GM12872 (cell line): ENCODE measurements around the gene JMJD1C.

Source experiments
- TF ChIP-seq, protein P1 (sequence below): IDR thresholded peaks from 3 replicates; pipeline ENCODE4 v1.5.1; 2011; ENCODE audit warnings: low read depth, mild to moderate bottlenecking, low read length, moderate library complexity; ENCODE audit not compliant: insufficient read depth

The JMJD1C gene

DNA sequence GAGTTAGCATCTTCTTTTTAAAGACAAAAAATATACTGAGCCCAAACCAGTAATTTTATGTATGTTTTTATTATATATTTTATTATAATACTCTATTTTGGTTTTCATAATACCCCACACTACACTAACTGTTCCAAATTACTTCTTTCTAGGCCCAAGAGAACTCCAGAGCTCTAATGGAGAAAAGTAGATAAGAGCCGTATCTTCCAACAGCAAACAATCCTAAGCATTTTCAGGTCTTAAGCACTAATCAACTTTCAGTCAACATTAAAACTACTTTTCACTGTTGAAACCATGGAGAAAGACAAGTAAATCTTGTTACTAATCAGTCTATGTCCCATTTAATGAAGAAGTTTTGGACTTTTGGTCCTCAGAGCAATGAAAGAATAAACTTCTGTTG, 55.1 kb downstream of the JMJD1C start:
- TF ChIP-seq, protein P1, sequence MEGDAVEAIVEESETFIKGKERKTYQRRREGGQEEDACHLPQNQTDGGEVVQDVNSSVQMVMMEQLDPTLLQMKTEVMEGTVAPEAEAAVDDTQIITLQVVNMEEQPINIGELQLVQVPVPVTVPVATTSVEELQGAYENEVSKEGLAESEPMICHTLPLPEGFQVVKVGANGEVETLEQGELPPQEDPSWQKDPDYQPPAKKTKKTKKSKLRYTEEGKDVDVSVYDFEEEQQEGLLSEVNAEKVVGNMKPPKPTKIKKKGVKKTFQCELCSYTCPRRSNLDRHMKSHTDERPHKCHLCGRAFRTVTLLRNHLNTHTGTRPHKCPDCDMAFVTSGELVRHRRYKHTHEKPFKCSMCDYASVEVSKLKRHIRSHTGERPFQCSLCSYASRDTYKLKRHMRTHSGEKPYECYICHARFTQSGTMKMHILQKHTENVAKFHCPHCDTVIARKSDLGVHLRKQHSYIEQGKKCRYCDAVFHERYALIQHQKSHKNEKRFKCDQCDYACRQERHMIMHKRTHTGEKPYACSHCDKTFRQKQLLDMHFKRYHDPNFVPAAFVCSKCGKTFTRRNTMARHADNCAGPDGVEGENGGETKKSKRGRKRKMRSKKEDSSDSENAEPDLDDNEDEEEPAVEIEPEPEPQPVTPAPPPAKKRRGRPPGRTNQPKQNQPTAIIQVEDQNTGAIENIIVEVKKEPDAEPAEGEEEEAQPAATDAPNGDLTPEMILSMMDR, result no peak

DNA sequence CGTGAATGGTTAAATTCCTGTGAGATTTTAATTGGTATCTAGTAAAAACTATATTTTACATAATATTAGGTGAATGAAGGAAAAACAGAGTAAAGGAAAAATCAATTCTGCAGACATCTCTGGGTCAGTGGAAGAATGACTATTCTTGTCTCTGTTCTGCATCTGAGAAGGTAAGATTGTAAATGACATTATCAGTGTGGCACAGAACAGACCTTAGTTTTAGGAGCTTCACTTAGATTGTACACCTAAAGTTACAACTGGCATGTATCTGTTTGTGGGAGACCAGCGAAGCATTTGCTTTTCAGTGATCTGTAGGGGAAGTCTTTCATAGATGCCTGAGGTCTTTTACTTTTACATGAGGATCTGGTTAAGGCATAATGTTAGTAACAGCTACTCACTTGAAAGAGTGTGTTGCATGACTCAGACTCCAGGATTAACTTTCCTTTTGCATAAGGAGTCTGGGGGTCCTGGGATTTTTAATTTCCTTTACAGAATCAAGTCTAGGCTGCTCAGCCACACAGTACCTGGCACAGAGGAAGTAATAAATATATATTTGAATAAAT, 56.2 kb downstream of the JMJD1C start:
- TF ChIP-seq, protein P1, result no peak

DNA sequence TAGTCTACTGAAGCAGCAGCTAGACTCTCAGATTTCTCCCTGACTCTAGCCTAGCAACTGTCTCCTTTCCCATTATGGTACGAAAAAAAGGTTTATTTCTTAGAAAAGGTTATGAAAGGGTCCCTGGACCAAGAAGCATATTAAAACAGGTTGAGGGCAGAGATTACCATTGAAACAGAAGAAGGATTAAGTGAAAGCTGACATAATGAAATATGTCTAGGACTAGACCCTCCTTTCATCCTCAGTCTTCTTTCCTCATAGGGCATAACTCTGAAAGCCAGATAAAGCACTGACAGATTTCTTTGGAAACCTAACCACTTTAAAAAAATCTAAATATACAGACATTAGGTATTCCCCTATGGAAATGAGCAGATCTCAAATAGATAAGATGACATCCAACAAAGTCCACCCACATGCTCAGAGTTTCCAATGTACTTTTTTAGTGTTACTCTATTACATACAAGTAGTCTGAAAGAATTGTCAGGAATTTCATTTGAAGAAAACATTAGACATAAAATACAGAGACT, 58.6 kb downstream of the JMJD1C start:
- TF ChIP-seq, protein P1, result no peak

DNA sequence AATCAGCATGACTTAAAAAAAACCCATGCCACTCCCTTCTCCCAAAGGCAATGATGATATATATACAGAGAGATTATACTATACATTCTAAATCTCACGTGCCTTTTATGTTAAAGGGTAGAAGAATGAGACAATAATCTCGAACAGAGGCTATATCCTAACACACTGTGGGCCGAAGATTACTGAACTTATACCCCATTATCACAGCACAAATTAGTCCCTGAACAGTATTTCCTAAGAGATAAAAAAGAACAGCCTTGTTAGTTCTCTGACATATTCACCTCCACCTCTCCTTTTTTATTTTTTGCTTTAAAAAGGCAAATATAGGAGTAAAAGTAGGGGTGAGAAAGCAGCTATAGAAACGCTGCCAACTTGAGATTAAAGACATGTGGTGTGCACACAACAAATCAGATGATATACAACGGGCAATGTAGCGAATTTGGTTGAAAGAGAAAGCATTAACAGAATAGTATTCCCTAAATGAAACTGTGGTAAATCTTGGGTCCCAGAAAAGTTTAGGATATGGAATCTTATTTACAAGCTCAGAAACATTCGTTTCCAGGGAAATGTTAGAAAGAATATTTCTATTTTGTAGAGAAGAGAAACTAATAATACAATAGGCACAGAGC, 69.5 kb downstream of the JMJD1C start:
- TF ChIP-seq, protein P1, result no peak

DNA sequence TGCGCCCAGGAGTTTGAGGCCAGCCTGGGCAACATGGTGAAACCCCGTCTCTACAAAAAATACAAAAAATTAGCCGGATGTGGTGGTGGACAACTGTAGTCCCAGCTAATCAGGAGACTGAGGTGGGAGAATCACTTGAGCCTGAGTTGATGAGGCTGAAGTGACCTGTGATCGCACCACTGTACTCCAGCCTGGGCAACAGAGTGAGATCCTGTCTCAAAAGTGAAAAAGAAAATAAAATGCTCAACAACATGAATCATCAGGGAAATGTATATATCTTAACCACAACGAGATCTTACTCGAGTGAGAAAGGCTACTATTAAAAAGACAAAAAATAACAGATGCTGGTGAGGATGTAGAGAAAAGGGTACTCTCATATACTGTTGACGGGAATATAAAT, 72.7 kb downstream of the JMJD1C start:
- TF ChIP-seq, protein P1, result no peak

DNA sequence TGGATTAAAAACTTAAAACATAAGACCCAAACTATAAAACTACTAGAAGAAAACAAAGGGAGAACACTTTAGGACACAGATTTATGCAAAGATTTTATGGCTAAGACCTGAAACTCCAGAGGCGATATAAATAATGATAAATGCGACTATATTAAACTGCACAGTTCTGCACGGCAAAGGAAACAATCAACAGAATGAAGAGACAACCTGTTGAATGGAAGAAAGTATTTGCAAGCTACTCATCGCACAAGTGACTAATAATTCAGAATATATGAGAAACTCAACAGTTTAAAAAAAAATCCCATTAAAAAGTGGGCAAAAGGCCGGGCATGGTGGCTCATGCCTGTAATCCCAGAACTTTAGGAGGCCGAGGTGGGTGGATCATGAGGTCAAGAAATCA, 73.6 kb downstream of the JMJD1C start:
- TF ChIP-seq, protein P1, result no peak

DNA sequence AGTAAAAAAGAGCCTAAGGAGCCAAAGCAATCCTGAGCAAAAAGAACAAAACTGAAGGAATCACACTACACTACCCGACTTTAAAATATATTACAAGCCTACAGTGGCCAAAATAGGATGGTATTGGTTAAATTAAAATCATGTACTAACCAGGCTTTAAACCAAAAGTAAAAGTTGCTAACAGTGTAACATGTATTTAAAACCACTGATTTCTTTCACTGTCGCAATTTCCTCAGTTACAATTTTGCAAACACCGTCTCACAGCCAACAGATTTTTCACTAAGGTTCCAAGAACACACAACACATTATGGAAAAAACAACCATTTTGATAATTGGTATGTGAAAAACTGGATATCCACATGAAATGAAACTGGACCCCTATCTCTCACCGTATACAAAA, 74.0 kb downstream of the JMJD1C start:
- TF ChIP-seq, protein P1, result no peak
